IMR-90 (cell line): ENCODE measurements around the gene FOXI1. TPM values are rescaled to one million over a fixed set of nuclear protein-coding genes. Genes with fewer than 3 reads are reported as not detected.

ENCODE experiments used
- ATAC-seq: fragments of 200-7000 bp; cut with Tn5 transposase; 2 replicates; pipeline ENCODE4 v1.9.1; 2020; ENCODE audit warnings: low read depth, mild to moderate bottlenecking, moderate library complexity
- BruUV-seq: library from RNA; stranded (reverse); fragments of 400-500 nt; replicated peaks from 2 replicates; lab custom pipeline; 2021; lab: Mats Ljungman, UMichigan
- CTCF ChIA-PET: fragments of 300-600 bp; formaldehyde crosslinking; extraction: SDS; loops from one replicate; lab custom pipeline; 2021; ENCODE audit warnings: antibody characterized with exemption; lab: Yijun Ruan, JAX
- POLR2A ChIA-PET: fragments of 300-600 bp; sonication (Branson Sonifier 250); formaldehyde crosslinking; loops from one replicate; lab custom pipeline; 2022; ENCODE audit warnings: antibody characterized with exemption; ENCODE audit not compliant: unreplicated experiment; lab: Charles Lee
- DNase-seq: peaks from one replicate; pipeline ENCODE4 v3.0.0; 2013
- H2AFZ ChIP-seq: replicated peaks from 2 replicates; pipeline ENCODE3; 2013; ENCODE audit warnings: low read length, mild to moderate bottlenecking; ENCODE audit not compliant: poor library complexity
- H2AK5ac ChIP-seq: 2 replicates; pipeline ENCODE4 v1.6.1; 2013; ENCODE audit warnings: low read depth, low read length, inconsistent platforms
- H2AK9ac ChIP-seq: replicated peaks from 2 replicates; pipeline ENCODE3; 2013; ENCODE audit warnings: mild to moderate bottlenecking, low read depth, low read length, moderate library complexity; ENCODE audit not compliant: poor library complexity
- H2BK120ac ChIP-seq: 2 replicates; pipeline ENCODE4 v1.6.1; 2013; ENCODE audit warnings: low read depth, low read length, inconsistent platforms
- H2BK15ac ChIP-seq: 3 replicates; pipeline ENCODE4 v1.6.1; 2013; ENCODE audit warnings: low read depth, low read length, inconsistent platforms
- H2BK20ac ChIP-seq: 2 replicates; pipeline ENCODE4 v1.6.1; 2013; ENCODE audit warnings: low read depth, mild to moderate bottlenecking, inconsistent platforms, low read length, moderate library complexity
- H2BK5ac ChIP-seq: 2 replicates; pipeline ENCODE4 v1.6.1; 2013; ENCODE audit warnings: mild to moderate bottlenecking, low read depth, low read length, inconsistent platforms; ENCODE audit not compliant: poor library complexity, severe bottlenecking
- H3K14ac ChIP-seq: replicated peaks from 2 replicates; pipeline ENCODE4 v1.6.1; 2013; ENCODE audit warnings: low read depth, low read length, inconsistent platforms
- H3K18ac ChIP-seq: 2 replicates; pipeline ENCODE4 v1.6.1; 2013; ENCODE audit warnings: low read depth, low read length, control low read depth
- H3K23ac ChIP-seq: 2 replicates; pipeline ENCODE4 v1.6.1; 2013; ENCODE audit warnings: low read depth, low read length, inconsistent platforms
- H3K27ac ChIP-seq: 2 replicates; pipeline ENCODE4 v1.5.1; 2013; ENCODE audit warnings: mild to moderate bottlenecking, control low read depth, low read length; ENCODE audit not compliant: insufficient read depth
- H3K27me3 ChIP-seq: 2 replicates; pipeline ENCODE4 v1.6.1; 2013; ENCODE audit warnings: low read length; ENCODE audit not compliant: control insufficient read depth, insufficient read depth
- H3K36me3 ChIP-seq: 2 replicates; pipeline ENCODE4 v1.6.1; 2013; ENCODE audit warnings: low read length, mixed read lengths; ENCODE audit not compliant: control insufficient read depth, insufficient read depth
- H3K4ac ChIP-seq: 2 replicates; pipeline ENCODE4 v1.6.1; 2013; ENCODE audit warnings: low read depth, low read length, inconsistent platforms
- H3K4me1 ChIP-seq: 2 replicates; pipeline ENCODE4 v1.6.1; 2013; ENCODE audit warnings: low read length, mixed read lengths; ENCODE audit not compliant: control insufficient read depth, insufficient read depth
- H3K4me2 ChIP-seq: 2 replicates; pipeline ENCODE4 v1.6.1; 2013; ENCODE audit warnings: low read depth, mild to moderate bottlenecking, control low read depth, low read length, moderate library complexity
- H3K4me3 ChIP-seq: 2 replicates; pipeline ENCODE4 v1.5.1; 2013; ENCODE audit warnings: low read depth, mild to moderate bottlenecking, control low read depth, low read length, moderate library complexity; ENCODE audit not compliant: insufficient read depth
- H3K56ac ChIP-seq: 2 replicates; pipeline ENCODE4 v1.6.1; 2013; ENCODE audit warnings: low read length, inconsistent platforms; ENCODE audit not compliant: insufficient read depth; ENCODE audit errors: extremely low read depth
- H3K79me1 ChIP-seq, 2 experiments: 2 replicates each; pipeline ENCODE4 v1.6.1; 2013; ENCODE audit warnings: low read length in 2 of 2, inconsistent platforms in 1 of 2, low read depth in 1 of 2
- H3K9ac ChIP-seq: 2 replicates; pipeline ENCODE4 v1.6.1; 2013; ENCODE audit warnings: low read depth, low read length, control low read depth
- H3K9me1 ChIP-seq: 2 replicates; pipeline ENCODE4 v1.6.1; 2013; ENCODE audit warnings: low read length, inconsistent platforms; ENCODE audit not compliant: insufficient read depth
- H3K9me3 ChIP-seq: 2 replicates; pipeline ENCODE4 v1.6.1; 2013; ENCODE audit warnings: low read length; ENCODE audit not compliant: control insufficient read depth, insufficient read depth
- H4K20me1 ChIP-seq: 2 replicates; pipeline ENCODE4 v1.6.1; 2013; ENCODE audit warnings: low read length, inconsistent platforms; ENCODE audit not compliant: insufficient read depth
- H4K5ac ChIP-seq: 2 replicates; pipeline ENCODE4 v1.6.1; 2013; ENCODE audit warnings: mild to moderate bottlenecking, low read depth, low read length, control low read depth
- H4K8ac ChIP-seq, 2 experiments: 2 replicates each; pipeline ENCODE4 v1.6.1; 2013; ENCODE audit warnings: low read depth in 2 of 2, low read length in 2 of 2, control low read depth in 1 of 2, inconsistent platforms in 1 of 2
- H4K91ac ChIP-seq: 2 replicates; pipeline ENCODE4 v1.6.1; 2013; ENCODE audit warnings: low read depth, low read length, inconsistent platforms; ENCODE audit not compliant: insufficient read depth
- CEBPB ChIP-seq: IDR thresholded peaks from 2 replicates; pipeline ENCODE4 v1.6.1; 2012; ENCODE audit warnings: low read depth, low read length, improper control_type of control experiment
- CTCF ChIP-seq: conservative IDR thresholded peaks from 2 replicates; pipeline ENCODE4 v1.5.1; 2012; ENCODE audit warnings: mild to moderate bottlenecking, low read depth, low read length, improper control_type of control experiment
- FOS ChIP-seq: fragments of 150-350 bp; IDR thresholded peaks from 2 replicates; pipeline ENCODE4 v1.6.1; 2016; ENCODE audit warnings: low read depth, low read length
- MAFK ChIP-seq: IDR thresholded peaks from 2 replicates; pipeline ENCODE4 v1.6.1; 2012; ENCODE audit warnings: low read depth, low read length, improper control_type of control experiment
- MAZ ChIP-seq: IDR thresholded peaks from 2 replicates; pipeline ENCODE4 v1.6.1; 2012; ENCODE audit warnings: low read depth, mild to moderate bottlenecking, low read length, improper control_type of control experiment, moderate library complexity, borderline replicate concordance
- MXI1 ChIP-seq: IDR thresholded peaks from 2 replicates; pipeline ENCODE4 v1.6.1; 2012; ENCODE audit warnings: low read depth, mild to moderate bottlenecking, low read length, moderate library complexity, borderline replicate concordance
- NFE2L2 ChIP-seq: fragments of 150-350 bp; IDR thresholded peaks from 2 replicates; pipeline ENCODE4 v1.6.1; 2016; ENCODE audit warnings: low read depth, mild to moderate bottlenecking, low read length
- POLR2A ChIP-seq: IDR thresholded peaks from 2 replicates; pipeline ENCODE4 v1.6.1; 2012; ENCODE audit warnings: mild to moderate bottlenecking, low read depth, low read length
- RAD21 ChIP-seq: IDR thresholded peaks from 2 replicates; pipeline ENCODE4 v1.6.1; 2012; ENCODE audit warnings: low read length, improper control_type of control experiment
- RCOR1 ChIP-seq: IDR thresholded peaks from 2 replicates; pipeline ENCODE4 v1.6.1; 2012; ENCODE audit warnings: mild to moderate bottlenecking, low read length, improper control_type of control experiment; ENCODE audit not compliant: insufficient replicate concordance
- RFX5 ChIP-seq: IDR thresholded peaks from 2 replicates; pipeline ENCODE4 v1.8.0; 2012; ENCODE audit warnings: low read depth, mild to moderate bottlenecking, low read length, moderate library complexity
- USF2 ChIP-seq: fragments of 150-350 bp; IDR thresholded peaks from 2 replicates; pipeline ENCODE4 v1.6.1; 2017; ENCODE audit warnings: mild to moderate bottlenecking, antibody characterized with exemption, low read length, low read depth
- WGBS, 2 experiments: methylation state at CpG; one replicate each; pipeline versions ENCODE4 v1.1.5 to v1.1.7; 2013; ENCODE audit warnings: missing lambda C conversion rate in 2 of 2; ENCODE audit not compliant: insufficient read length in 1 of 2; ENCODE audit errors: extremely low coverage in 2 of 2; 5-methylcytosine and 5-hydroxymethylcytosine counted together
- dilution Hi-C: fragments of 300-500 bp; cut with HindIII; formaldehyde crosslinking; loops from one replicate; pipeline ENCODE4 v1.14.3; 2018; ENCODE audit warnings: low sequenced_read_pairs; ENCODE audit not compliant: unreplicated experiment
- in situ Hi-C: fragments of 300-500 bp; cut with MboI; formaldehyde crosslinking; loops from 3 replicates; pipeline ENCODE4 v1.14.3; 2019; ENCODE audit warnings: low sequenced_read_pairs, inconsistent platforms, mixed read lengths
- intact Hi-C: fragments of 100-400 bp; cut with micrococcal nuclease; formaldehyde crosslinking; loops from 2 replicates; pipeline ENCODE4 v1.10.0; 2022
- polyA plus RNA-seq, 3 experiments: library from polyadenylated mRNA; depleted of rRNA; stranded (reverse); fragments of >200 nt; gene quantifications; 2 replicates each; pipeline ENCODE4 v1.2.3, GENCODE V29; 2012; ENCODE audit warnings: low replicate concordance in 1 of 3
- total RNA-seq: library from RNA; depleted of rRNA; stranded (reverse); fragments of >200 nt; gene quantifications from 2 replicates; pipeline ENCODE4 v1.2.3, GENCODE V29; 2012

Gene FOXI1
- total and polyA plus RNA-seq, 2 of the 4 experiments (the other 2 are of a cell fraction): not detected

- TF ChIP-seq NFE2L2 (no peak), RCOR1 (no peak), FOS (no peak), POLR2A (no peak), MXI1 (no peak), MAZ (no peak), RFX5 (no peak), MAFK (no peak), CEBPB (no peak), CTCF (no peak), USF2 (no peak), RAD21 (no peak)
- H4K8ac ChIP-seq: no peak overlapping the region
- H3K14ac ChIP-seq: no peak overlapping the region
- no peaks in the 10 kb centered on the region for H3K36me3 ChIP-seq
- no peaks in the 10 kb centered on the region for H3K9me1 ChIP-seq
- ChIA-PET CTCF (no interaction called here), POLR2A (no interaction called here)
- H3K9me3 ChIP-seq: no peaks in the 10 kb centered on the region
- no TSS peak for BruUV-seq
- no peak overlapping the region for H4K5ac ChIP-seq
- H2BK120ac ChIP-seq: no peak overlapping the region
- no peak overlapping the region for H4K91ac ChIP-seq
- H3K4me1 ChIP-seq: peaks cover 4% of the 10 kb centered on the region
- no peaks in the 10 kb centered on the region for H3K79me1 ChIP-seq
- H2AK9ac ChIP-seq: no peak overlapping the region
- no peak overlapping the region for H2BK5ac ChIP-seq
- DNase-seq (no peak), ATAC-seq (no peak)
- H3K4ac ChIP-seq: no peak overlapping the region
- no peak overlapping the region for H3K18ac ChIP-seq
- H2AK5ac ChIP-seq: no peak overlapping the region
- WGBS, 2 experiments: no CpG with 5 or more reads among the region's 2 CpGs
- H4K20me1 ChIP-seq: no peaks in the 10 kb centered on the region
- intact Hi-C loops (no loop called here), dilution Hi-C loops (no loop called here), in situ Hi-C loops (no loop called here)
- H3K56ac ChIP-seq: no peak overlapping the region
- no peaks in the 10 kb centered on the region for H3K27me3 ChIP-seq
- no peak overlapping the region for H3K4me3 ChIP-seq
- no peak overlapping the region for H3K23ac ChIP-seq
- no peak overlapping the region for H3K4me2 ChIP-seq
- H2BK15ac ChIP-seq: no peak overlapping the region
- H3K27ac ChIP-seq: no peak overlapping the region
- no peak overlapping the region for H3K9ac ChIP-seq
- no peak overlapping the region for H2AFZ ChIP-seq
- no peak overlapping the region for H2BK20ac ChIP-seq
Observed at GRCh38 chr5:170117736-170118135, 12.0 kb downstream of the FOXI1 start.
